Stimulated activated CD8-positive, alpha-beta memory T cell treated with anti-CD3 and anti-CD28 coated beads, Interleukin-15, amount 100 ng/mL, for 4 hours (primary cell): ENCODE measurements around the gene OR52N4.
"Not testable (repeated sequence)": the region's sequence is repeated elsewhere in the genome, so short reads cannot be mapped to it uniquely, and the experiment has no call there.

Experiments used
- DNase-seq, 2 donors: peaks; one replicate each; pipeline ENCODE4 v3.0.0-alpha.2; 2020; ENCODE audit warnings: low read depth in 2 of 2

OR52N4 gene

DNA sequence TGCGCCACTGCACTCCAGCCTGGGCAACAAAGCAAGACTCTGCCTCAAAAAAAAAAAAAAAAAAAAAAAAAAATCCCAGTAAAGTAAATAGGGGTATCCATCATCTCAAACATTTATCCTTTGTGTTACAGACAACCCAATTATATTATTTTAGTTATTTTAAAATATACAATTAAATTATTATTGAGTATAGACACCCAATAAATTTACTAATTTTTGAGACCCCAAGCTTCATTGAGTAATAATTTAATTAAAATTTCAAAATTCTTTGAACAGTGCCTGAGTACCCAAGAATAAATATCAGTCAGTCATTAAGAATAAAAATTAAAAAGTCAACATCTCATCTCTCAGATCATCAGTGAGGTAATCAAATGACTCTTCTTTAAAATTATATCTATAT lies at the start of gene OR52N4:
OR52N4 (plus strand) TSS at position 301 of the 400 bp plus-strand sequence. CDS start 498 bp downstream, outside the sequence.
- DNase-seq: no peak

DNA sequence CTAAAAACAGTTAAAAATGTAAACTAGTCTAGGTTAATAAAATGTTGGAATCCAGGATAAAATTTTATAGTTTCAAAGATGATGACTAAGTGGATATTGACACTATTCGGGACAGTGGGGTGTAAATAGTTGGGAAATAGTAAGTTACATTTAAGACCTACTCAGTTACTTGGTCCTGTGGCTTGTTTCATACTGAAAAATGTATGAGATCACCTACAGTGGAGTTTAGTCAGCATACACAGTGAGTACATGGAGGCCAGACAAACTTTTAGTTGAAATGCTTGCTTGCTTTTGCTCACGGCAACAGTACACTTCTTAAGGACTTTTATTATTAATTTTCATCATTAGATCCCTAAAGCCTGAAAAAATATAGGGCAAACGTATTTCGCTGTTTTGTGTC lies 48.4 kb upstream of the OR52N4 start:
- DNase-seq: no peak

DNA sequence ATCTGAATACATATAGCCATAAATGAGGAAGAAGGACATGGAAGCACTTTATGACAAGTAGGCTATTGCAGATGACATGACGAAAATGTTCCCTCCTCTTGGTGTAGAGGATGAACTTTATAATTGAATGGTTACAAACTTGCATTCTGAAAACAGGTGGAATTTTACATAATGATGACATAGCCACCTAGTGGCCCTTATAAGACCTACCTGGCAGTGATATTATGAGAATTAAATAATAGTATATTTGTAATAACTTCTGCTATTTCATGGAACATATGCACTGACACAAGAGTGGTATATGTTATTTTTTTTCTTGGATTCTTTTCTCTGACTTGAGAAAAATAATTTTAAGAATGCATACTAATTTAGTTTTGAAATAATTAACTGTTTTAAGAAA lies 41.5 kb upstream of the OR52N4 start:
- DNase-seq: no peak

DNA sequence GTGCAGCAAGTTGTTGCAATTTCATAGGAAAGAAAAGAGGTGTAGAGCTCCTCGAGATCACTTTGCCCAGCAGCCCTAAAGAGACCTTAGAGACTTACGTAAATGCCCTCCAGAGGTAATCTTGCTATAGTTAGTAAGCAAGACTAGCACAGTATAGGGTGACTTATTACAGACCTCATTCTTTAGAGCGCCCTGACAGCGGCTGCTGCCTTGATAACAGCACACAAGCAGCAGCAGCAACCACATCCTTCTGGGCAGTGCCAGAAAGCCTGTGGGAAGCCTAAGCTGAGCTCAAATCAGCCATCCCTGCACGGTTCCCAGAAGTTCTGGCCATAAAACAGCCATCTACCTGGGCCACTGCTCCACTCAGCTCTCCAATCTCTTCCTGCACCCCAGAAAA lies 40.3 kb upstream of the OR52N4 start:
- DNase-seq: no peak

DNA sequence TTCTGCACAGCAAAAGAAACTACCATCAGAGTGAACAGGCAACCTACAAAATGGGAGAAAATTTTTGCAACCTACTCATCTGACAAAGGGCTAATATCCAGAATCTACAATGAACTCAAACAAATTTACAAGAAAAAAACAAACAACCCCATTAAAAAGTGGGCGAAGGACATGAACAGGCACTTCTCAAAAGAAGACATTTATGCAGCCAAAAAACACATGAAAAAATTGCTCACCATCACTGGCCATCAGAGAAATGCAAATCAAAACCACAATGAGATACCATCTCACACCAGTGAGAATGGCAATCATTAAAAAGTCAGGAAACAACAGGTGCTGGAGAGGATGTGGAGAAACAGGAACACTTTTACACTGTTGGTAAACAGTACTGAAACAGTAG lies 37.5 kb upstream of the OR52N4 start:
- not testable (repeated sequence) for DNase-seq

DNA sequence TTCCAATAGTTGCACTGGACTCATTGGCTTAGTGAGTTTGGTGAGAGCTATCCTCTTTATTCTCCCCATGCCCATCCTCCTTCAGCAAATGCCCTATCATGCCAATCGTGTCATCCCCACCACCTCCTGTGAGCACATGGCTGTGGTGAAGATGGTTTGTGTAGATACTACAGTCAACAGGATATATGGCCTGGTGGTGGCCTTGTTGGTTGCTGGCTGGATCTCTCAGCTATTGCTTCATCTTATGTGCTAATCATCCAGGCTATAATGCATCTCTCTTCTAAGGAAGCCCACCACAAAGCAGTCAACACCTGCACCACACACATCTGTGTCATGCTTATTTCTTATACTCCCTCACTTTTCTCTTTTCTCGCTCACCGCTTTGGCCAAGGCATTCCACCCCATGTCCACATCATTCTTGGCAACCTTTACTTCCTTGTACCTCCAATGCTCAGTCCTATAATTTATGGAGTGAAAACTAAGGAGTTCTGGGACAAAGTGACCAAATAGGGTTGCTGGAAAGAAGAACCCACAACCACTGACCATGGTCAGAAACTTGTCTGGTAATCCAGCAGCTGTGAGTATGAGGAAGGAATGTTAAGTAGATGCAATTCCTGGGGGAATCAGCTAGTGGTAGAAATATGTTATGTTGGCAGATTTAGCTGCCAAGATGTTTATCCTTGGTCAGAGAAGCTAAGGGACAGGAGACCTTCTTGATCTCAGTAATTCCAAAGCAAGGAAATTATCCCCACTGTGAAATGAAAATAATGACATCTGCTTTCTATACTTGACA lies 34.1 kb upstream of the OR52N4 start:
- no peak for DNase-seq

DNA sequence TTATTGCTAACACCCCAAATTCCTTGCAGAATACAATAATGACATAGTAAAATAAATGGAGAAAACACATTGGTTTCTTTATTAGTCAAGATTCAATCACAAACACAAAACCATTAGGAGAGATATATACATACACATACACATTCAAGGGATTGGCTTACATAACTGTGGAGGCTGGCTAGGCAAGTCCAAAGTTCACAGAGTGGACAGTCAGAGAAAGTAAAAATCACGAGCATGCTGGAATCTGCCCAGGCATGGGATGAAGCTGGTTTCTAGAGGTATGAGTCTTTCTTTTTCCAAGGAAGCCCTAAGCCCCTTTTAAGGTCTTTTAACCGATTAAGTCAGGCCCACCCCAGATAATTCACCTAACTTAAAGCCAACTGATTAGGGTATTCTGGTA lies 31.4 kb upstream of the OR52N4 start:
- DNase-seq: no peak

DNA sequence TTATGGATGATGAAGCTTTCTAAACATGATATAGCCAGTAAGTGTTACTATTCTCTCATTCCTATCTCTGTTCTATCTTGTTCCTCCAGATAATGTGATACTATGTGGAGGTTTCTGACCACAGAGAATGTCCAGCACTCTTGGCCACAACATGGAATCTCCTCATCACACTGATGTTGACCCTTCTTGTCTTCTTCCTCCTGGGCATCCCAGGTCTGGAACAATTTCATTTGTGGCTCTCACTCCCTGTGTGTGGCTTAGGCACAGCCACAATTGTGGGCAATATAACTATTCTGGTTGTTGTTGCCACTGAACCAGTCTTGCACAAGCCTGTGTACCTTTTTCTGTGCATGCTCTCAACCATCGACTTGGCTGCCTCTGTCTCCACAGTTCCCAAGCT lies 27.7 kb upstream of the OR52N4 start:
- no peak for DNase-seq

DNA sequence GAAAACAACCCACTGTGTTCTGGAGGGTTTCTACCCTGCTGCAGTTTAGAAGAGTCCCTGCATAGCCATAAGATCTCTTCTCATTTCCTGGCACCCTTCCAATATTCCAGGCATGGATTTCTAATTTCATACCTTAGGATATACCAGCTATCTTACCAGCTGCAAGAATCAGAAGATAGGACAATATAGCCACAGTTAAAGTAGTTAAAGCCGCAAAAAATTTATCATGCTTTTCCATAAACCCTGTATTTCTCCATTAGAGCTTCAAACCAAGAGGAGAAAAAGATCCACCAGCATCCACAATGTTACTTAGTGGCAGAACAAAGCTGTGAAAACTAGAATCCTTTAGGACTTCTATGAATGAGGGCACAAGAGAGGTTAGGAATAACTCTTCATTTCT lies 26.4 kb upstream of the OR52N4 start:
- no peak for DNase-seq

DNA sequence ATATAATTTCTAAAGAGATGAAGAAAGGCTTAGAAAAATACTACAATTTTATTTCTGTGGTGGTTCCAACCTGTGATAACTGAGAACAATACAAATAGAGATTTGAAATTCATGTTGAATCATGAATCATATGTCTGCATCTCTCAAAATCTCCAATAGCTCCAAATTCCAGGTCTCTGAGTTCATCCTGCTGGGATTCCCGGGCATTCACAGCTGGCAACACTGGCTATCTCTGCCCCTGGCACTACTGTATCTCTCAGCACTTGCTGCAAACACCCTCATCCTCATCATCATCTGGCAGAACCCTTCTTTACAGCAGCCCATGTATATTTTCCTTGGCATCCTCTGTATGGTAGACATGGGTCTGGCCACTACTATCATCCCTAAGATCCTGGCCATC lies 17.6 kb upstream of the OR52N4 start, which contains the start of gene OR56B1:
OR56B1 (plus strand) TSS at position 53 of the 400 bp plus-strand sequence; CDS start at position 122, 69 bp downstream.
- DNase-seq: no peak

DNA sequence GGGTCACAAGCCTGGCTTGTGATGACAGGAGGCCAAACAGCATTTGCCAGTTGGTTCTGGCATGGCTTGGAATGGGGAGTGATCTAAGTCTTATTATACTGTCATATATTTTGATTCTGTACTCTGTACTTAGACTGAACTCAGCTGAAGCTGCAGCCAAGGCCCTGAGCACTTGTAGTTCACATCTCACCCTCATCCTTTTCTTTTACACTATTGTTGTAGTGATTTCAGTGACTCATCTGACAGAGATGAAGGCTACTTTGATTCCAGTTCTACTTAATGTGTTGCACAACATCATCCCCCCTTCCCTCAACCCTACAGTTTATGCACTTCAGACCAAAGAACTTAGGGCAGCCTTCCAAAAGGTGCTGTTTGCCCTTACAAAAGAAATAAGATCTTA lies 17.0 kb upstream of the OR52N4 start:
- DNase-seq: no peak

DNA sequence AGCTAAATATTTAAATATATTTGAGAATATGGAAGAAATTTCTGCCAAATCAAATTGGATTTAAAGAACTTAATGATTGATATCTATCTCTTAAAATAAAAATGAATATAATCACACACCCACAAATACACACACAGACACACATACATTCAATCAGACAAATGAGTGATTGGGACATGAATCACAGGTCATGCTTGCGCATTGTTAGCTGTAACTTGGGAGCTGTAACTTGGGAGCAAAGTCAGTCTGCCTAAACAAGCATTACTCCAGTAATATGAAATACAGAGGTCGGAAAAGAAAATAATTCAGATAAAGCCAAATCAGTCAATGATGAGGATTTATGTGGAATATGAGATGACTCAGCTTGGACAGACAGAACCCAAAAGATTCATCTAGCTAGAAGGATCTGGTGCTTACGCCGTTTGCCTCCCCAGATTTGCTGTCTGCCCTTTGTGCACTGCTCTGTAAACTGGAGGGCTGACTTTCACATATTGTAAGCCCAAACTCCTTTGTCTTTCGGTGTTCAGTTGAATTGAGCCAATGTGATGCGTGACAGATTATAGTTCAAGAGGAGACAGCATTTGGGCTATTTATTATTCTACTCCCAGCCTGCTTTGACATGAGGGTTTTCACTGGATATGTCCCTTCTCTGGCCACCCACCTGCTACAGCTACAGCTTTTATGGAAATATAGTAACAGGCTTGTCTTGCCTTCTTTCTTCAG lies 16.2 kb upstream of the OR52N4 start:
- no peak for DNase-seq

DNA sequence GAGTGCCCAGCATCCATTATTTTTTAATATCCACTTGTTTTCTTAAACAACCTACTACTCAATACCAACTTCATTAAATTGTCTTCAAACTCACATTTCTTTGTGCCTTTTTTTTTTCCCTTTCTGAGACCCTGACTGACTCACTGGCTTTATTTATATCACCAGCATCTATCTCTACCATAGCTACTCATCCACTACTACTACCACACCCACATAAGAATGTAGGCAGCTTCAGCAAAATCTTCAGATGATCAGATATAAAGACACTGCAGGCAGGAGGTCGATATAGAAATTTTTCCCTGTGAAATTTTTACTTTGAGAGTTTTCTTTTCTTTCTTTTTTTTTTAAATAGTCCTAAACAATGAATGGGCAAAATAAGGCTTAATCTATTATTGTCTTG lies 15.6 kb upstream of the OR52N4 start:
- DNase-seq: no peak

DNA sequence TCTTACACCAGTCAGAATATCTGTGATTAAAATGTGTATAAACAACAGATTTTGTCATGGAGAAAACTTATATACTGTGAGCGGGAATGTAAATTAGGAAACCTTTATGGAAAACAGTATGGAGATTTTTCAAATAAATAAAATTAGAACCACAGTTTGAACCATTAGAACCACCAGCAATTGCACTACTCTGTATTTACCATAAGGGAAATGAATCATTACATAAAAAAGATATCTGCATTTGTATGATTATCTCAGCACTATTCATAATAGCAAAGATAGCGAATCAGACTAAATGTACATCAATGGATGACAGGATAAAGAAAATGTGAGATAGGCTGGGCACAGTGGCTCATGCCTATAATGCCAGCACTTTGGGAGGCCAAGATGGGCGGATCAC lies 7.4 kb upstream of the OR52N4 start:
- DNase-seq: no peak

DNA sequence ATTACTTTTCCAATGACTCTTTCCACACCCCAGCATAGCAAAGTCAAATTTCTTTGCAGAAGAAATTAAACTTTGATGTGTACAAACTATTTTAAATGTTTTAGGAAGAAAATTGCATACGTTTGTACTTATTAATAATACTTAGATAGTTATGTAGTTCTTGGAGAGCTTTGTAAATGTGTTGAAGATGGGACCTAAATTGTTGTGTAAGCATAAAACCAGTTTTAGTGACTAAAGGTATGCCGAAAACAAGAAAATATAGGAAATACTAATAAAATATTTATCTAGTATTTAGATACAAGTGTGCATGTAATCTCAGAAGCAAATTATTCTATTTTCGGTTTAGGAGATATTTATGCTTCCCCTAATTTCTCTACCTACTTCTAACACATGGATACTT lies 4.2 kb upstream of the OR52N4 start:
- DNase-seq: no peak

DNA sequence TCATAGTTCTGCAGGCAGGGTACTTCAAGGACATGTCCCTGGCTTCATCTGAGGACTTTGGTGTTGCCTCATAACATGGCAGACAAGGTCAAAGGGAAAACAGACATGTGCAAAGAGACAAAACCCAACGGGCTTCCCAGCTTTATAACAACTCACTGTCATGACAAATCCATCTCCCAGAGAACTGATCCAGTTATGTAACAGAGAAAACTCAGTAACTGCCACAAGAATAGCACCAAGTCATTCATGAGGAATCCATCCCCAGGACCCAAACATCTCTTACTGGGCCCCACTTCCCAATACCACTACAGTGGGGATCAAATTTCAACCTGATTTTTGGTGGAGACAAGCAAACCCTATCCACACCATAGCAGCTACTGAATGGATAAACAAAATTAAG lies 13.0 kb downstream of the OR52N4 start:
- no peak for DNase-seq

DNA sequence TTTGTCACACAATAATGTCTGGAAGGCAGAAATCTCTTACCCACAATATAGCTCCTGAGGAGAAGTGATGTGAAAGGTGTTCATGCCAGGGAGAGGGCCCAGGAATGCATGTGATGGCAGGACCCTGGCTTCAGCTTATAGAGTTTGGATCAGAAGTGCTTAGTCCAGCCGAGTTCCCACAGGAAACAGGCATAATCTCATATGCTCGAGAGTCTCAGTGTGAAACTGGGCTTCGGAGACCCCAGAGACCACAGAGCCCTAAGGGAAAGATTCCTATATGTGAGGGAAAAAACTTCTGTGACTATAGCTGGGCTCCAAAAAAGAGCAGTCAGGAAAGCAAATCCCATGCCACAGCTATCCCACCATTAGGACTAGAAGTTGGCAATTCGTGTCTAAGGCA lies 29.2 kb downstream of the OR52N4 start, which contains the start of gene OR52N5:
OR52N5 (minus strand) TSS at position 101 of the 400 bp plus-strand sequence. CDS start 4,721 bp downstream, outside the sequence.
- DNase-seq: no peak

DNA sequence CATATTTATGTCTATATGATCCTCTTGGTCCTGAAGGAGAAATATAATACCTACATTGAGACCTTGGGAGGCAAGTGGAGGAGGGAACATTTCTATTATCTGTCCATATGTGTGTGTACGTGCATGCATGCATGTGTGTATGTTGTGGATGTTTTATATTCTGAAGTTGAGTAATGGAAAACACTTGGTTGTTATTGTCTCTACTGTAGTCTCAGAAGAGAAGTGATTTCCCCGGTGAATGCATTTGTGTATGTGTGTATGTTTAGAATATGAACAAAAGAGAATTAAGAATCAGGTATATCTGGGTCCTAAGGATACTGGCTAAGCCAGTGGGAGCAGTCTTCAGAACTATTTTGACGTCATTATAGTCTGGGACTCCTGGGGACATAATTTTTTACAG lies 37.1 kb downstream of the OR52N4 start, which contains the start of gene OR52N1:
OR52N1 (minus strand) TSS at position 101 of the 400 bp plus-strand sequence. CDS start 2,449 bp downstream, outside the sequence.
- DNase-seq: no peak

DNA sequence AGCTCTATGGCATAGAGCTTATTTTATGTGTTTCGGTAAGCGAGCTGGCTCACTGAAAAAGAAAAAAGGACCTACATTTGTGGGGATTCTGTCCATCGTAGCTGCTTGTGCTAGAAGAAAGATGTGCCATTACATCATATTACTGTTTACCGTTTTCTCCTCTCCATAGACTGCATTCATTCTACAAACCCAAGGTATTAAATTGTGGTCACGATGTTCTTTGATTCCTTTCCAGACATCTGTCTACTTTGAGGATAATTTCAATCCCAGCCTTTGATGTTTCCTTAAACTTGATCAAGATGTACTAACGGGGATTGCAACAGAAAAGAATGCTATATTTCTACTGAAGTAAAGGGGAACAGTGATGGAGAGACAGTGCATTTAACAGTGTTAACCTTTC lies 42.5 kb downstream of the OR52N4 start:
- DNase-seq: no peak

DNA sequence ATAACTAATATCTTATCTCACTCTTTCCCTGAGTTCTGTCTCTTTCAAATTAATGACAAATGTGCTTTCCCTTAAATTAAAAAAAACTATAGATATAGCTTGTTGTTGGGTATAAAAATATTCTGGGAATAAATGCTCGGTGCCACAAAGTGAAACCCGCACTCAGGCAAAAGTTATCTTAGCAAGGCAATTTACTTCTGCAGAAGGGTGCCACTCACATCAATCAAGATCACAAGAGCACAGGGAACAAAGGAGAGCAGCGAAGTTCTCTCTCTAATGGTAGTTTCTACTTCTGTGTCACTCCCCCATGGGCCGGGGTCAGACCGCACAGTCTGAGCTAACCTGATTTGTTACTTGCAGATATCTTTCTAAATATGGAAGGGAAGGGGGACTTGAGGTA lies 49.9 kb downstream of the OR52N4 start:
- DNase-seq: no peak
